ENCODE data around the gene MED13L. TPM values are rescaled to one million over a fixed set of nuclear protein-coding genes. Genes with fewer than 3 reads are reported as not detected.

The MED13L gene
- total and polyA plus RNA-seq, 2 of the 8 experiments (the other 6 are each of a cell fraction or from before 2014, with no cell fraction given): 15.9 to 51.7 TPM

- no peak overlapping the region for H2BK20ac ChIP-seq (ENCODE audit: low read length)
- ChIA-PET CTCF (ENCODE audit: partially characterized antibody) (interaction anchor here (0.6 to 1.8 kb wide), 2 partner anchors 17 to 1546 kb away, joined by 3 to 5 read pairs; no protein-coding TSS in a partner anchor), POLR2A (ENCODE audit: partially characterized antibody) (no interaction called here)
- no peak overlapping the region for H3K4ac ChIP-seq (replicated peaks; ENCODE audit: insufficient read length, low read depth, low read length)
- H3K9me3 ChIP-seq (ENCODE audit: insufficient read depth in 2 of 2, low read depth in 1 of 2, low read length in 1 of 2): no peaks in the 10 kb centered on the region
- 89% methylated on average over 7 of the region's 7 CpGs; no CpG with 5 or more reads in 1 of the 2 experiments for WGBS, 2 experiments (ENCODE audit: extremely low coverage in 1 of 2, insufficient coverage in 1 of 2, insufficient read length in 1 of 2, insufficient replicate concordance in 2 of 2, low coverage in 1 of 2, low lambda C conversion rate in 2 of 2, missing lambda C conversion rate in 1 of 2)
- no peak overlapping the region for H3K18ac ChIP-seq (ENCODE audit: extremely low read depth, low read length)
- no peak overlapping the region for H3K14ac ChIP-seq (ENCODE audit: insufficient read length)
- no peaks in the 10 kb centered on the region for H3K4me1 ChIP-seq (replicated peaks in 1 of 4; ENCODE audit: control insufficient read depth in 3 of 4, insufficient read depth in 4 of 4, low read length in 3 of 4)
- H3K4me2 ChIP-seq (ENCODE audit: insufficient read depth in 1 of 2, low read depth in 2 of 2, low read length in 2 of 2): no peak overlapping the region
- H3K23ac ChIP-seq (ENCODE audit: insufficient read length): no peak overlapping the region
- H2BK5ac ChIP-seq (ENCODE audit: low read depth, low read length): no peak overlapping the region
- no peak overlapping the region for H2BK120ac ChIP-seq (replicated peaks; ENCODE audit: low read depth, low read length)
- H3K79me2 ChIP-seq (ENCODE audit: control insufficient read depth in 1 of 2, insufficient read depth in 2 of 2, low read length in 2 of 2): no peaks in the 10 kb centered on the region
- no peak overlapping the region for H4K91ac ChIP-seq (replicated peaks; ENCODE audit: insufficient read length, low read length)
- H2AFZ ChIP-seq (ENCODE audit: low read length): no peak overlapping the region
- DNase-seq (ENCODE audit: low read depth in 1 of 2, low spot score in 2 of 2) (no peak), FAIRE-seq (no peak)
- H4K20me1 ChIP-seq (replicated peaks in 1 of 2; ENCODE audit: control insufficient read depth in 1 of 2, insufficient read depth in 2 of 2, low read length in 2 of 2): no peaks in the 10 kb centered on the region
- H3K27ac ChIP-seq (ENCODE audit: low read depth, low read length): no peak overlapping the region
- H3K23me2 ChIP-seq (ENCODE audit: low read depth, low read length): no peaks in the 10 kb centered on the region
- H4K8ac ChIP-seq (ENCODE audit: extremely low read depth, insufficient read depth, low read length): no peak overlapping the region
- no peak overlapping the region for H3K9ac ChIP-seq (replicated peaks in 1 of 4; ENCODE audit: extremely low read depth in 1 of 4, low read depth in 3 of 4, low read length in 3 of 4)
- no peak overlapping the region for H4K5ac ChIP-seq (ENCODE audit: insufficient read length, low read depth, low read length)
- H3K36me3 ChIP-seq (ENCODE audit: control insufficient read depth in 2 of 4, insufficient read depth in 4 of 4, low read length in 3 of 4): no peaks in the 10 kb centered on the region
- no peak overlapping the region for H2AK5ac ChIP-seq (ENCODE audit: low read depth, low read length)
- H3K4me3 ChIP-seq (ENCODE audit: extremely low read depth in 1 of 4, insufficient read depth in 2 of 4, low read depth in 3 of 4, low read length in 4 of 4): no peak overlapping the region
- no peaks in the 10 kb centered on the region for H3K27me3 ChIP-seq (replicated peaks in 1 of 4; ENCODE audit: control insufficient read depth in 3 of 4, extremely low read depth in 1 of 4, insufficient read depth in 3 of 4, low read length in 3 of 4)
- no peak overlapping the region for H3K56ac ChIP-seq (replicated peaks; ENCODE audit: insufficient read length, low read depth, low read length)
- H2BK12ac ChIP-seq (ENCODE audit: low read depth, low read length): no peak overlapping the region
- no peaks in the 10 kb centered on the region for H3K79me1 ChIP-seq (ENCODE audit: low read depth, low read length)
- H2BK15ac ChIP-seq (ENCODE audit: low read length): no peak overlapping the region
Observed at GRCh38 chr12:115934877-115935276, 342.6 kb downstream of the MED13L start.
